Measurements from ENCODE around the gene CSGALNACT2.

Gene CSGALNACT2

DNA sequence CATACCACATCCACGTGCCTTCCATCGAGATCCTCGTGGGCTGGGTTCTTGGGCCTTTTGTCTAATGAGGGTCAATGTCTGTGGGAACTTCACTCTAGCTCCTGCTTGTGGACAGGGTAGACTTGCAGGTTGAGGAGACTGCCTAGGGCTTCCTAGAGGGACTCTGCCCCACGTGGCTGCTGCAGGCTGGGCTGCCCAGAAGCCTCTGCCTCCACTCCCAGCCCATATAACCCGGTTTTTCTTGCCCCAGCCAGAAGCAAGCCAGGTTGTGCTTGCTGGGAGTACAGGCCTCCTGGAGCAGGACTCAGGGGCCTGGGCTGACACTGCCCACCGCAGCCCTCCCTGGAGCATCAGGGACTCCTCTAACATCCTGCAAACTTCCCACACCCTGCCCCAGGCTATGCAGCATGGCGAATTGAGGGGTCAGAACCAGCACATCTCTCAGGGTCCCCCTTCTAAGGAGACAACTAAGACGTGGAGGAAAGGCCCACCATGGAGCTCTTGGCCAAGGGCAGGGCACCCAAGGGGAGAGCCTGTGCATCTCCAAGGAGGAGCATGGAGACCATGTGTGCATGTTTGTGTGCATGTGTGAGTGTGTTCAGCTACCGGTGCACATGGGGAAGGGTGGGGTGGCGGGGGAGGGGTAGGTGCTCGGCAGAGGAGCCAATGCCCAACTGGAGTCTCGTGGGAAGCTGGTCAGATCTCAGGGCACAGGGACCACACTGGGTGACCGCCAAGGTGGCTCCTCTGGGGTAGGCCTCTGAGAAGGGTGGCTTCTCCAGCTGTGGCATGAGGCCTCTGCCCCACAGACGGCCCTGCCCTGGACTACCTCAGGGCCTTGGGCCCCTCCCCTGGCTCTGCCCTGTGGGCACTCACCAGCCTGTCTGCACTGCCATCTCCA, 66.0 kb downstream of the CSGALNACT2 start:
- peak; percentile 23 for DNase-seq

DNA sequence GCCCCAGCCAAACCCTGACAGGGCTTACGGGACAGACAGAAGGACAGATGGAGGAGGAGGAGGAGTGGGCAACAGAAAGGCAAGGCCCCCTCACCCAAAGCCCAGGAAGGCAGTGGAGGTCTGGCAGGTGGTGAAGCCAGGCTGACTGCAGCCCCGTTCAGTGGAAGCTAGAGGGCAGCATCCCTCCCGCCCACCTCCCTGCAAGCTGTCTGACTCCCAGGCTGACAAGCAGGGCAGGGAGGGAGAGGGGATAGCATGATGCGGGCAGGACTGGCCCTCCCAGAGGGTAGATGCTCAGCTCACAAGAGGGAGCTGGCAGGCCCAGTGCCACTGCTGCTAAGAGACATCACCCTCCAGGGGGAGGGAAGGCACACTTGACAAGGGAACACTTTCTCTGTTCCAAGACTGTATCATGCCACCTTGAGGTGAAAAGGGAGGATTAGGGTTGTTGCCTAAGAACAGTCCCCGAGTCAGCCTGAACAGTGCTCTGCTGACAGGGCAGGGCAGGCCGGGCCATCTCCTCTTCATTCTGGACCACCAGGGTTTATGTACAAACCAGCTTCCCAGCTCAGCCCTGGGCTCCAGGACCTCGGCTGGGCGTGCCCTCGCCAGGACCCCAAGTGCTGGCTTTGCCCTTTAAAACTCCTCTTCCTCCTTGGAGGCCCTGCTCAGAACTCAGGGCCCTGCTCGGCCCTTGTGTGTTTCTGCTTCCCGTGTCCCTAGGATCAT, 66.9 kb downstream of the CSGALNACT2 start:
- DNase-seq: peak; percentile 75

DNA sequence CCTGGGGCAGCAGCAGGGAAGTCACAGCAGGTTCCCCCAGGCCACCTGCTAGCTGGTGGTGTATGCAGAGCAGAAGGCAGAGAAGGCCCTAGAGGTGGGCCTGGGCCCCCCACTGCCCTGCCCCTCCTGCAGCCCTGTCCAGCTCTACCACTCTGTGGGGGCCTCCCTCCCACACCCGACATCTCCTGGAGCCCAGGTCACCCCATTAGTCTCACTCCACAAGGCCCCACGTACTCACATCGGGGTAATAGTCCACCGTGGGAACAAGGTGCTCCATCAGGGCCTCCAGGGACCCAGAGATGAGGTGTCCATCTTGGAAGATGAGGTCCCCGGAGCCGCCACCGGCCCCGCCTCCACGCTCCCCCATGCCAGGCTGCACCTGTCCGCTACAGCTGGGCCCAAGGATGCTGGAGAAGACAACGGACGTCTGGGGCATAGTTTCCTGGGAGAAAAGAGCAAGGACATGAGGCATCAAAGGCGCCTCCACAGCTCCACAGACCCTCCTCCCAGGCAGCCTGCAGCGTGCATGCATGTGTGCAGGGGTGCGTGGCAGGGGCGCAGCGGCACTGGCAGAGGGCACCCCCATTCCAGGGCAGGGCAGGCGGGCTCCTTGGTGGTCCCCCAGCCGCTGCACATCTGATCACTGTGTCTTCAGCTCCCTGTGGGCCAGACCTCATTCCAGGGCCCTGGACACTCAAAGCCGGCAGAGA, 67.6 kb downstream of the CSGALNACT2 start:
- DNase-seq: peak; percentile 16

DNA sequence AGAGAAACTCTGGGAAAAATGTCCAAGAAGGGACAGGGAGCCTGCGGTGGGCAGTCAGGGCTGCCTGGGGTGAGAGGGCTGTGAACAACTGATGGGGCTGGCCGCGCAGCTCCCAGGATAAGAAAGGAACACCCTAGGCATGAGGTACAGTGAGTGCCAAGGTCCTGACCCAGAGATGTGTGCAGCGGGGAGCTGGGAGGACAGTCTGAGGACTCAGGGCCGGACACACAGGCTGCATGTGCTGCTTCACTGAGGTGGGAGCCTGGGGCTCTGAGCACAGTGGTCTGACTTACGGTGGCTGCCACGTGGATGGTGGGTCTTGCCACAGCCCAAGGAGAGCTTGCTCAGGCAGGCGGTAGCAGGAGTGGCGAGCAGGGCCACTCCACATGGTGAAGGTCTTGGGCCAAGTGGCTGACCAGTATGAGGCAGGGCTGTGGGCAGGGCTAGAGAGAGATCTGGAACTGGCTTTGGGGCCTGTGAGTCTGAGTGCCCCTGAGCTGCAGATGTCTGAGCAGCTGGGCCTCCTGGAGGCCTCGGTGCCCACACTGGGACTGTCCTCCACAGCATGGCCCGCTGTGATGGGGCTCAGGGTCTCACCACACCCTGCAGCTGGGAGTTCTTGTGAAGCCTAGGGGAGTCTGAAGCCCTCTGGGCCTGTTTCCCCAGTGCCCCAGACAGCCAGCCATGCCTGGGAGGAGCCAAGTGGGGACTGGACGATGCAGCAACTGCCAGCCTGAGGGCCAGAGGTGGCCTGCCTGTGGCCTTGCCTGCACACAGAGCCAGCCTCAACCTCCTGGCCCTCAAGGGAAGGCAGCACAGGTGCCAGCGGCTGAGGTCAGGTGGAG, 68.4 kb downstream of the CSGALNACT2 start:
- DNase-seq: peak; percentile 10

DNA sequence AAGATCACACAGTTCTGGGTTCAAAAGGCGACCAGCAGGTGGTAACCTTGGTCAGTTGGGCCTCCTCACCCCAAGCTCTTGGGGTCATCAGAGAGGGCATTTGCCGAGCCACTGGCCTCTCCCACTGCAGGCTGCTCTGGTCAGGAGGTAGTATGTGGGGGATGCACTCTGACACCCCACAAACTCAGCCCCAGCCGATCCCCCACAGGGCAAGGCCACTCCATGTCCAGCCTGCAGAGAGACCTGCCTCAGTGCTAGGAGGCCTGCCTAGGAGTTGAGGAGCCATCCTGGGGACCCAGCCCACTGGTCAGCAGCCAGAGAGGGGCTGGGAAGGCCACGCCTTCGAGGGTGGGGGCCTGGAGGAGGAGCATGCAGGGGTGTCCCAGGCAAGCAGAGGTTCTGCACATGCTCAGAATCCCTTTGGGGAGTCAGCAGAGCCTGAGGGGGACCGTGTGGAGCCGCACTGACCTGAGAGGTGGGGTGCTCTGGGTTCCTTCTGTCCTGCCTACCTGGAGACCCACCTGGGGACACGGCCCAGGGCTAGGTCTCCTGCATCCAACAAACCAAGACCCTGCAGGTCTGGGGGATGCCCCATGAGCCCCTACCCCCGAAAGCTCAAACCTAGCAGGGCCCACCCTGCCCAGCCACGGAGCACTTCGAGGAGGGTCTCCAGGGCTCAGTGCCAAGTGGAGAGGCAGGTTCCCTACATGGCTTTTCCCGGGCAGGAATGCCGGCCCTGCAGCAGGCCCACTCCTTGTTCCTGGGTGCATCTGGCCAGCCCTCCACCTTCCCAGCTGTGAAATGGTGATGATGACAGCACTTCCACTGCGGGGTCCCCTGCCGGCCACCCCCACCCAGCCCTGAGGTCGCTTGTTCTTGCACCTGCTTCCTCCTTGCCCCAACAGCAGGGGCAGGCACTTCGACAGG, 70.2 kb downstream of the CSGALNACT2 start:
- no peak for DNase-seq

DNA sequence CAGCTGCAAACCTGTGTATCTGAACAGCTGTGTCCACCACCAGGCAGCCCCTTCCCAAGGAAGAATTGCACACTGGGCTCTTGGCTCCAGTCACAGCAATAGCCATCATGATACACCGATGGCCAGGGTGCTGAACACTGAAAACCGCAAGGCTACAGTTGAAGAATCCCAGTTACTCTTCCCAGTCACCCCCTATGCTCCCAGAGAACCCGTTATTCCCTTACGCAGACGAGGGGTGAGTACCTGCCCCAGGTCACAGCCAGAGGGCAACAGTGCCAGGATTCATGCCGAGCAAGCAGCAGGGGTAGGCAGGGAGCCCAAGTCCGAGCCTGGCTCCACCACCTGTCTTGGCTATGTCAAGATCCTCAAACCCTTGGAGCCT, 70.8 kb downstream of the CSGALNACT2 start:
- DNase-seq: no peak

DNA sequence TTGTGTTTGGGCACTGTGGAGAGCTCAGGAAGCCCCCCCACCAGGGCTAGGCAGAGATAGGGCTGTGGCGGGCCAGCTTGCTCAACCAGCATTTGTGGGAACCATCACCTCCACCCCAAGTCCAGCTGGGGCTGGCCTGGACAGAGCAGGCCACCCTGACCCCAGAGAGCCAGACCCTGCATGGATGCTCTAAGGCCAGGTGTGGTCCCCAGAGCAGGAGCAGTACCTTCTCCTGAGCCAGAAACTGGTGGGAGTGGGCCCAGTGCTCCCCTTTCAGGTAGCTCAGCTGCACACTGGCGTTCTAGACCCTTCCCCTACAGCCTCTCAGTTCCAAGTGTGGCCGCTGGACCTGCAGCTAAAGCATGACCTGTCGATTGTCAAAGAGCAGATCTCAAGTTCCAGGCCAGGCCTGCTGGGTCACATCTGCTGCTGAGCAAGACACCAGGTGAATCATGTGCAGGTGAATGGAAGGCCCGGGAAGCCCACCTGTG, 71.5 kb downstream of the CSGALNACT2 start:
- DNase-seq: no peak

DNA sequence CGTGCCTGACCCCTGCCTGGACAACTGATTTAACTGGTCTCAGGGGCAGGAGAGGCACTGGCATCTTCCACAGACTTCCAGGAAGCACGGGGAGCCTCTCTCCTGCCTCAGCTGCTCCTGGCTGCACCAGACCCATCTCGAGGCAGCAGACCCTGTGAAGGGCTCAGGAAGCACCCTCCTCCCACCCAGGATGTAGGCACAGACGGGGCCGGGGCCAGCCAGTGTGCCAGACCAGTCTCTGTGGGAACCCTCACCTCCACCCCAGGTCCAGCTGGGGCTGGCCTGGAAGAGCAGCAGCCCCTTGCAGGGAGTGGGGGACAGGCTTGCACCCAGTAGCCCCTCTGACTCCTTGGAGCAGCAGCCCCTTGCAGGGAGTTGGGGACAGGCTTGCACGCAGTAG, 72.3 kb downstream of the CSGALNACT2 start:
- no peak for DNase-seq

DNA sequence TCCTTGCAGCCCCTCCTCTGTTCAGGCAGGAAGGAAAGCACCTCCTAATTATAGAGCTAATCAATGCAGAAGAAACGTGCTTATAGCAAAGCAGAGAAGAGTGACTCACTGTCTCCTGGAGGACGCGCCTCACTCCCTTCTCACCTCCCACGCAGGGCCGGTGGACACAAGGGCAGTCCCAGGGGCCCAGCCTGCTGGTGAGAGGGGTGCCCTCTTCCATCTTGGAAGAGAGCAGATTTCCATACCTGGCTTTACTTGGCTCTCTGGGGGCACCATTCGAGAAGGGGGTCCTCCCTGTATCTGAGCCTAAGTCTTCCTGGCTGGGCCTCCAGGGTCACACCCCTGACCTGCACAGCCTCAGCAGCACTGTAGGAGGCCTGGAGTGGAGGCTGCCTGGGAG, 72.8 kb downstream of the CSGALNACT2 start:
- no peak for DNase-seq

DNA sequence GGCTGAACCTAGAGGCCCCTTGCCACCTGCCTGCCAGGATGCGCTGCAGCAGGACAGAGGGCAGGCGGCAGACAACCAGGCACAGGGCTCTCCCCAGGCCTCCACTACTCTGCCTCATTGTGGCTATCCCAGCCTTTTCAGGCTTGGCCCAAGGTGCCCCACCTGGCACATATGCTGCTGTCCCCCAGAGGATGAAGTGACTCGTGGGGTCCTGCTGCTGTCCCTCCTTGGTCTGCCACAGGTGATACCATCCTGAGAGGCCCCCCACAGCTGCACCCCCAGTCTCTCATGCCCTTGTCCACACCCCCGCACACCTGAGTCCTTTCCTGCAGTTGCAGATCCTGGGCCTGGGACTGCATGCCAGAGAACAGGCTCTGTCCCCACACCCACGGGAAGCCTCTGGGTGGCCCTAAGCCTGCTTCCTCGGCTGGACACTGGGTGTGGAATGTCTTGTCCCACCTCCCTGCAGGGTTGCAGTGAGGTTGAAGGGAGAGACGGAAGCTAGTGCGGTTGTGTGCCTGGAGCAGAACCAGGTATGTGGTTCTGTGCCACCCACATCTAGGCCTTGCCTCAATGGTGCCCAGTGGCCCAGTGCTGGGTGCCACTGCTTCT, 73.3 kb downstream of the CSGALNACT2 start:
- DNase-seq: no peak

DNA sequence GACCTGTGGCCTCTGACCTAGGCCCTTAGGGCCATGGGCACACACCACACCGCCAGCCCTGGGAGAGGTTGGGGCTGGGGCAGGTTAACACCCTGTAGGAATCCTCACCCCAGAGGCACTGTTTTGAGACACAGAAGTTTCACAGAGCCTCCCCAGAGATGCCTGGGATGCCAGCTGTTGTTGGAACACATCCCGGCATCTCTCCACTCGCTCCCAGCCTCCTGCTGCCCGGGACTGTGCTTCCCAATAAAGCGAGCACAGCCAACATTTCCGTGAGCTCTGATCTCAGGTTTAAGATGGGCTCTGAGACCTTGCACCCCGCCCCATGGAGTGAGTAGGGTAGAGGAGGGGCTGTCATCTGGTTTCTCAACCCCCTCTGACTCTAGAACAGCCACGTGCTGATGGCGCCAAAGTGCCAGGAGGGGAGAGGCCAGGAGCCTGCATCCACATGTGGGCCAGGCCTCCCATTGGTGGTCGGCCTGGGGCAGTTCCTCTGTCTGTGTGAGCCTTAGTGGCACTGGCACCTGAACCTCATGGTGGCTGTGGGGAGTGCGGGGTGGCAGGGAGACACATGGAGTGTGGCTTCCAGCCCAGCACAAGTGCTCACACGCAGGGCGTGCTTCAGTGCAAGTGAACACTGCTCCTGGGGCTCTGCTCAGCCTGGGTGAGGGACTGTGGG, 73.9 kb downstream of the CSGALNACT2 start:
- no peak for DNase-seq

DNA sequence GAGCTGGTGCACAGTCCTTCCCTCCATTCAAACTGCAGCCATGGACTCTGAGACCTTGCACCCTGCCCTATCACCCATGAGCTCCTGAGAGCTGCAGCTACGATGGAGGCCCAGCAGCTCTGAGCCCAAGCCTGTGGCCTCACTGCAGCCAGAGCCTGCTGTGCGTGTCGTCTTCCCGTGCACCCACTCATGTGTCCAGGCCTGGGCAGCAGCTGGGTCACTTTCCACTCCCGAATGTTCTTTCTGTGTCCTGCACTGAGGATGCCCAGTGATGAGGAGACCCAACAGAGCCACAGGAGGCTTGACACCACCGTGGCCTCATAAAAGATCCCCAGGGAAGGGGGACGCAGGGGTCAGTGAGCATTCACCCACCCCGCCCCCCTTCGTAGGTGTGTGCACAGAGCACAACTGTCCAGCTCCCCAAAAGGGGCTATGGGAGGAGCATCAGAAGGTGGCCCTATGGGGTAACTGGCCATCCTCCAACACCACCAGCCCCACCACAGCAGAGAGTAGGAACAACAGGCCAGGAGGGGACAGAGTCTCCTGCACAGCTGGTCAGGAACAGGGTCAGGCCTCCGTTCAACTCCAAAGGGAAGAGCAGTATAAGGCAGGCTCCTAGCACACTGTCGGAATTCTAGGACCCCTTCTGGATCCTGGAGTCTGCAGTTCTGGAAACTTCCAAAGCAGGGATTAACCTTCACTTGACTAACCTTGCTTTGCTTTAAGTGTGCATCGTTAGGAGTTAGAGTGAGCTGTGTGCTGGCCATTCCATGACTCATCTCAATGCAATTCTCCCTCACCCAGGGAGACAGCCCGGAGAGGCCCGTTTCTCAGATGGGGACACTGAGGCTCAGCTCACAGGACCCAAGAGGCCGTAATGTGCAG, 76.1 kb downstream of the CSGALNACT2 start:
- no peak for DNase-seq

DNA sequence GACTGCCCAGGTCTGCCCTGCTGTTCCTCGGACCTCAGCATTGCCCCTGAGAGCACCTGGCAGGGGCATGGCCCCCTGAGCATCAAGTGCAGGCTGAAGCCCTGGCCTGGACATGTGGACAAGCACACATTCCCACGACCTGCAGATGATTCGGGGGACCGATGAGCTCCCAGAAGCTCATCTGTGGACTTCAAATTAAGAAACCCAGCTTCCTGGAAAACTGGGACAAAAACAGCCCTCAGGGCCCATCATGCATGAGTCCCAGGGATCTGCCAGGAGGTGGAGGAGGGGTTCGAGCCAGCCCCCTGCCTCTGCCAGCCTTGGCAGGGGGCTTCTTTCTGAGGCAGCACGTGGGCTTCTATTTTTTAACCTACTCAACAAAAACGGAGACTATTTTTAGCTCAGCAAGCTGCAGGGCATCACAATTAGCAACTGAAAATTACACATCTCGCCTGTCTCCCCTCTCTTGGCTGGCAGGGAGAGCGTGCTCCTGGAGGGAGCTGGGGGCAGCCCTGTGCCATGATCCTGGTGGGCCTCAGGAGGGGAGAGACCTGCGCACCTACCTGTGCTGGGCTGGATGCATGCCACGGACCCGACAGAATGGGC, 76.8 kb downstream of the CSGALNACT2 start:
- DNase-seq: no peak

DNA sequence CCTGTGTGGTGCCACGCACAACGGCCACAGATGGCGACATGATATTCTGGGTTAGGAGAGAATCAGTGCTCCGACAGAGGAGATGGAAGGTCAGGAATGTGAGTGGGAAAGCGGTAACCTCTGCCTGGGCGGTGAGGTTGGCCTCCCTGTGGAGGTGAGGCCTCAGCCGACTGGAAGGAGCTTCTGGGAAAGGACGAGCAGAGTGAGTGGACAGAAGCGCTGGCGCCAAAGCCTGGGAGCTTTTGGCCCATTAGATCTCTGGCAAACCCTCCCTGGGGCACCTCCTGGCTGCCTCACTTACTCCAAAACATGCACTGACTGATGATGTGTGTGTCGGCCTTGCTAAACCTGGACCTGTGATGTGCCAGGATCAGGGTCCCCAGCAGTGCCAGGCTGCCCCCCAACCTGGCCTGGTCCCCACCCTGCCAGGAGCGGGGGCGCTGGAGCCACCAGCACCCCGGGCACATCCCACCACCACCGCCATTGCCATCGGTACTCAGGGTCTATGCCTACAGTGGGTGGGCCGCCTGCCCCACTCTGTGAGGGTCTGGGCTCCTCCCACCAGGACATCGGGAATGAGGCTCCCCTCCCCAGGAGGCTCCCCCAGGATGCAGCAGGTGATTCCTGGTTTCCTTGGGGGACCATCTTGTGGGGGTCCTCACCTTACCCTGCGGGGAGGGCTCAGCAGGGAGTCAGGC, 77.7 kb downstream of the CSGALNACT2 start:
- DNase-seq: no peak

DNA sequence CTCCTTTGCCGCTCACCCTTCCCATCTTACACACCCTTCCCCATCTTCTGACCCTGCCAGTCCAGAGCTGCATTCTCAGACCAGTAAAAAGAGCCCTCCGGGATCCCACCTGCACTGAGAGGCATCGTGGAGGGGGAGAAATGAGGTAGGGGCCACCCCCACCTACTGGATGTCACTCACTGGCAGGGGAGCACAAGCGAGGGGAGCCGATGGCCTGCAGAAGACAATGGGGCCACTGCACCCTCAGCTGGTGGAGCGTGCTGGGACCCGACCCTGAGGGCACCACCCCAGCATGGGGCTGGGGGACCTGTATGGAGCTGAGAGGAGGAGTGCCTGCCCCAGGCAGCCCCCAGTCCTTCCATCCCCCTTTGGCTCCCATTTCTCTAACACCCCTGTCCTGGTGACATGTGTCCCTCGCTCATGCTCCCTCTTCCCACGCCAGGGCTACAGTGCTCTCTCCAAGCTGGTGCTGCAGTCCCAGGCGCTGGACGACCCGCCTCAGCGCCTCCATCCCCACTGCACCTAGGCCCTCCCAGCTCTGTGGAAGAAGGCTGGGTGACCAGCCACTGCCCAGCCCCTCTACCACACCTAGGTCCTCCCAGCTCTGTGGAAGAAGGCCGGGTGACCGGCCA, 78.8 kb downstream of the CSGALNACT2 start:
- no peak for DNase-seq

DNA sequence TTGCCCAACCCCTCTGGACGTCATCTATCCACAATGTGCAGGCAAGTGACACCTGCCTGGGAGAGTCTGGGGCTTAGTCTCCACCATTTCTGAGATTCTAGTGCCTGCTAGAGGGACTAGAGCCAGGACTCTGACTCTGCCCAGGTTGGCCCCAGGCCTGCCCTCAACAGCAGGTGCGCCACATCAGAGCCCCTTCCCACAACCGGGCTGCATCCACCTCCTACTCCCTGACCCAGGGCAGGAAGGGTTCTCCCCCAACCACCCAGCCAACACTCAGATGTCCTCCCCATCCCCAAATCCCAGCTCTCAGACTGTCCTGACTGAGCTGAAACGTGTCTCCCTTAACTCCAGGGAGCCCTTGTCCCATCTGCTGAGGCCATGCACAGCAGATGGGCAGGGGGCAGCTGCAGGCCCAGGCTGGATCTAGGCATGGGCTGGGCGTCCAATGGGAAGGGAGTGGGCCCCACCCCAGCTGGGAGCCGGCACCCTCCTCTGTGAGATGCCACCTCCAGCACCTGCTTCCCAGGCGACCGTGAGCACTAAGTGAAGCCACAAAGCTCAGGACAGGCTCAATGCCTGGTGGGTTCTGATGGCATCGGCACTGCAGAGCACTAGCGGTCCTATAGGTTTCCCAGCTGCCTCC, 79.4 kb downstream of the CSGALNACT2 start:
- no peak for DNase-seq

Measured in stimulated activated CD8-positive, alpha-beta memory T cell treated with anti-CD3 and anti-CD28 coated beads, Interleukin-4, amount 100 ng/mL, for 48 hours (primary cell).